Spleen (tissue), 11 donors: ENCODE data around the gene GDPGP1. TPM values are rescaled to one million over a fixed set of nuclear protein-coding genes. Genes with fewer than 3 reads are reported as not detected.
A peak's percentile ranks its signal among the peaks of the same experiment; 100 is the strongest.

Experiments used
- DNase-seq: peaks from one replicate; pipeline ENCODE4 v3.0.0-alpha.2; 2020
- H3K27ac ChIP-seq, 8 donors: fragments of 200-600 bp; sonication (generic) in 7 of 8; 1 replicate in 4 of 8; 2 replicates in 4 of 8; pipeline versions ENCODE4 v1.5.0 to v1.8.0; 2016 to 2021; ENCODE audit warnings: inconsistent platforms in 4 of 8, mild to moderate bottlenecking in 4 of 8, moderate library complexity in 1 of 8
- H3K27me3 ChIP-seq, 7 donors: fragments of 200-600 bp; sonication (generic) in 6 of 7; replicated peaks in 1 of 7; 1 replicate in 4 of 7; 2 replicates in 3 of 7; pipeline versions ENCODE4 v1.5.0 to v1.8.0; 2016 to 2021; ENCODE audit warnings: inconsistent platforms in 3 of 7, mild to moderate bottlenecking in 1 of 7
- H3K36me3 ChIP-seq, 6 donors: fragments of 200-600 bp; sonication (generic) in 5 of 6; 1 replicate in 4 of 6; 2 replicates in 2 of 6; pipeline versions ENCODE4 v1.5.0 to v1.8.0; 2016 to 2021; ENCODE audit warnings: inconsistent platforms in 2 of 6
- H3K4me1 ChIP-seq, 6 donors: fragments of 200-600 bp; sonication (generic) in 5 of 6; 1 replicate in 3 of 6; 2 replicates in 3 of 6; pipeline versions ENCODE4 v1.5.0 to v1.8.0; 2016 to 2021; ENCODE audit warnings: inconsistent platforms in 3 of 6
- H3K4me3 ChIP-seq, 8 donors: fragments of 200-600 bp; sonication (generic) in 7 of 8; 1 replicate in 4 of 8; 2 replicates in 4 of 8; pipeline versions ENCODE4 v1.5.0 to v1.8.0; 2016 to 2021; ENCODE audit warnings: inconsistent platforms in 4 of 8, mild to moderate bottlenecking in 4 of 8, moderate library complexity in 2 of 8
- H3K9me3 ChIP-seq, 8 donors: fragments of 200-600 bp; sonication (generic) in 7 of 8; 1 replicate in 4 of 8; 2 replicates in 4 of 8; pipeline versions ENCODE4 v1.5.0 to v1.8.0; 2016 to 2021; ENCODE audit warnings: inconsistent platforms in 4 of 8
- POLR2A ChIP-seq, 3 donors: fragments of 450-650 bp; IDR thresholded peaks; one replicate each; pipeline ENCODE4 v1.5.1; 2017; ENCODE audit warnings: antibody characterized with exemption in 3 of 3, mild to moderate bottlenecking in 1 of 3
- POLR2AphosphoS5 ChIP-seq, 3 donors: sonication (generic); formaldehyde crosslinking; IDR thresholded peaks; one replicate each; pipeline ENCODE4 v1.5.1; 2017; ENCODE audit warnings: antibody characterized with exemption in 3 of 3
- WGBS, 5 donors: extraction: QIAGEN DNeasy Blood & Tissue Kit in 3 of 5; methylation state at CpG; one replicate each; pipeline versions ENCODE4 v1.1.5 to v1.1.7; 2013 to 2018; 5-methylcytosine and 5-hydroxymethylcytosine counted together
- intact Hi-C: fragments of 100-400 bp; cut with DNase I; formaldehyde crosslinking; loops from one replicate; pipeline ENCODE4 v1.15.0; 2023; ENCODE audit warnings: low total_unique reads
- polyA plus RNA-seq, 3 donors: library from polyadenylated mRNA; stranded (reverse); fragments of 200-250 nt; gene quantifications; one replicate each; pipeline ENCODE4 v1.2.1, GENCODE V29; 2013
- total RNA-seq, 7 donors: library from RNA; depleted of rRNA in 3 of 7; stranded (reverse); fragments of >200 nt in 3 of 7; fragmentation: NEBNext Ultra II Directional in 4 of 7; extraction: Animal tissue kit (Norgen Biotek cat#: 25700) in 4 of 7; gene quantifications; one replicate each; pipeline versions ENCODE4 v1.1.0 to v1.2.1, GENCODE V29; 2016 to 2021
- TF ChIP-seq, protein P1 (sequence below), 11 experiments: fragments of 200-600 bp in 7 of 11; fragments of 450-650 bp in 4 of 11; sonication (generic) in 4 of 11; IDR thresholded peaks in 8 of 11; conservative IDR thresholded peaks in 3 of 11; 1 replicate in 7 of 11; 2 replicates in 4 of 11; pipeline versions ENCODE4 v1.4.0 to v1.8.0; 2016 to 2021; ENCODE audit warnings: antibody characterized with exemption in 11 of 11, inconsistent platforms in 4 of 11, mild to moderate bottlenecking in 1 of 11
- donor health status: healthy with polysubstance abuse.
- donor health status: DM: no; HTN: no; CAD: no; lungs with moderate emphysema.
- donor health status: DM: no; HTN: no; CAD: no.
- donor health status: Bipolar disorder and iron deficiency.
- donor health status: healthy.
- donor health status: DM: no; HTN: no; CAD: no.
- donor health status: DM: yes; HTN: yes; CAD: no.

GDPGP1 gene
- total and polyA plus RNA-seq, 10 donors, result 1.9 to 13.4 (median 9.6) TPM

DNA sequence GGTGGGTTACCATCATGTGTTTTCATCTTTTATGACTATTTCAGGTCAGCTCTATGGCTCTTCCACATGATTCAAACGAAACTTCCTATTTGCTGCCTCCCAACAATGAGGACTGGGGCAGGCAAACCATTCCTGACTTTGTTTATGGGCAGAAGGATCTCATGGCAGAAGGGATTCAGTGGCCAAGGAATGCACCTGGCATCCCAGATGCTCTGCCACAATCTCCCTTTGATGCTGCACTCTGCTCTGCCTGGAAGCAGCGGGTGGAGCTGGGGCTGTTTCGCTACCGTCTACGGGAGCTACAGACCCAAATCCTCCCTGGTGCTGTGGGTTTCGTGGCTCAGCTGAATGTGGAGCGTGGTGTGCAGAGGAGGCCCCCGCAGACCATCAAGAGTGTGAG is 6.8 kb downstream of the GDPGP1 start:
- TF ChIP-seq POLR2AphosphoS5 (IDR thresholded peaks at IDR 0.05), result no peak
- TF ChIP-seq, protein P1, sequence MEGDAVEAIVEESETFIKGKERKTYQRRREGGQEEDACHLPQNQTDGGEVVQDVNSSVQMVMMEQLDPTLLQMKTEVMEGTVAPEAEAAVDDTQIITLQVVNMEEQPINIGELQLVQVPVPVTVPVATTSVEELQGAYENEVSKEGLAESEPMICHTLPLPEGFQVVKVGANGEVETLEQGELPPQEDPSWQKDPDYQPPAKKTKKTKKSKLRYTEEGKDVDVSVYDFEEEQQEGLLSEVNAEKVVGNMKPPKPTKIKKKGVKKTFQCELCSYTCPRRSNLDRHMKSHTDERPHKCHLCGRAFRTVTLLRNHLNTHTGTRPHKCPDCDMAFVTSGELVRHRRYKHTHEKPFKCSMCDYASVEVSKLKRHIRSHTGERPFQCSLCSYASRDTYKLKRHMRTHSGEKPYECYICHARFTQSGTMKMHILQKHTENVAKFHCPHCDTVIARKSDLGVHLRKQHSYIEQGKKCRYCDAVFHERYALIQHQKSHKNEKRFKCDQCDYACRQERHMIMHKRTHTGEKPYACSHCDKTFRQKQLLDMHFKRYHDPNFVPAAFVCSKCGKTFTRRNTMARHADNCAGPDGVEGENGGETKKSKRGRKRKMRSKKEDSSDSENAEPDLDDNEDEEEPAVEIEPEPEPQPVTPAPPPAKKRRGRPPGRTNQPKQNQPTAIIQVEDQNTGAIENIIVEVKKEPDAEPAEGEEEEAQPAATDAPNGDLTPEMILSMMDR (IDR thresholded peaks at IDR 0.05 in 8 of 11, conservative IDR thresholded peaks at IDR 0.05 in 3 of 11), result no peak
- no peak for TF ChIP-seq POLR2A (IDR thresholded peaks at IDR 0.05)
- WGBS, 5 donors, result 89 to 95% (median 91%) methylated on average over 1 to 8 of the region's 8 CpGs

DNA sequence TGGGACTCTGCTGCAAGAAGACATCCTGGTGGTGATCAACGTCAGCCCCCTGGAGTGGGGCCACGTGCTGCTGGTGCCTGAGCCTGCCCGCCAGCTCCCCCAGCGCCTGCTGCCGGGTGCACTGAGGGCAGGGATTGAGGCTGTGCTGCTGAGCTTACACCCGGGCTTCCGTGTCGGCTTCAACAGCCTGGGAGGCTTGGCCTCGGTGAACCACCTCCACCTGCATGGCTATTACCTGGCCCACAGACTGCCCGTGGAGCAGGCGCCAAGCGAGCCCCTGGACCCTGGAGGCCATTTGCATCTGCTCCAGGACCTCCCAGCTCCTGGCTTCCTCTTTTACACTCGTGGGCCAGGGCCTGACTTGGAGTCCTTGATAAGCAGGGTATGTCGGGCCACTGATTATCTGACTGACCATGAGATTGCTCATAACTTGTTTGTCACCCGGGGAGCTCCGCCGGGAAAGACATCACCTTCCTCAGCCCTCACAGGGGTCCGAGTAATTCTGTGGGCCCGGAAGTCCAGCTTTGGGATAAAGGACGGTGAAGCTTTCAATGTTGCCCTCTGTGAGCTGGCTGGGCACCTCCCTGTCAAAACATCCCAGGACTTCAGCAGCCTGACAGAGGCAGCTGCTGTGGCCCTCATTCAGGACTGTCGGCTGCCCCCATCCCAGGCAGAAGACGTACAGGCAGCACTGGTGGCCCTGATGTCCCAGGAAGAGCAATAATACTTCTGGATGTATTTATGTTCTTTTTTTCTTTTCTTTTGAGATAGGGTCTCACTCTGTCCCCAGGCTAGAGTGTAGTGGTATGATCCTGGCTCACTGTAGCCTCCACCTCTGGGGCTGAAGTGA is 7.6 kb downstream of the GDPGP1 start:
- intact Hi-C loops, result no loop called here
- Histone ChIP-seq H3K4me1 (no peaks in the 10 kb centered on the region), H3K27ac (no peak overlapping the region), H3K9me3 (no peaks in the 10 kb centered on the region), H3K36me3 (peaks cover 0 to 53% (median 29%) of the 10 kb centered on the region in 6 donors), H3K4me3 (no peak overlapping the region), H3K27me3 (no peaks in the 10 kb centered on the region)
- WGBS, 5 donors, result 80 to 91% (median 82%) methylated on average over 12 to 22 of the region's 22 CpGs
- no peak for DNase-seq
- peak in 1 of 3 donors; percentile 40 for TF ChIP-seq POLR2AphosphoS5 (IDR thresholded peaks at IDR 0.05)
- TF ChIP-seq, protein P1 (IDR thresholded peaks at IDR 0.05 in 8 of 11, conservative IDR thresholded peaks at IDR 0.05 in 3 of 11), result no peak
- no peak for TF ChIP-seq POLR2A (IDR thresholded peaks at IDR 0.05)

More for the DNA sequence above, 6.8 kb downstream of the GDPGP1 start:
- intact Hi-C loops, result no loop called here
- H3K4me3 ChIP-seq, result no peak overlapping the region
- peaks cover 0 to 2% (median 0%) of the 10 kb centered on the region in 6 donors for H3K4me1 ChIP-seq
- H3K36me3 ChIP-seq, result peaks cover 0 to 60% (median 32%) of the 10 kb centered on the region in 6 donors
- no peaks in the 10 kb centered on the region for H3K27me3 ChIP-seq
- no peak overlapping the region for H3K27ac ChIP-seq
- no peak for DNase-seq
- H3K9me3 ChIP-seq, result no peaks in the 10 kb centered on the region

DNA sequence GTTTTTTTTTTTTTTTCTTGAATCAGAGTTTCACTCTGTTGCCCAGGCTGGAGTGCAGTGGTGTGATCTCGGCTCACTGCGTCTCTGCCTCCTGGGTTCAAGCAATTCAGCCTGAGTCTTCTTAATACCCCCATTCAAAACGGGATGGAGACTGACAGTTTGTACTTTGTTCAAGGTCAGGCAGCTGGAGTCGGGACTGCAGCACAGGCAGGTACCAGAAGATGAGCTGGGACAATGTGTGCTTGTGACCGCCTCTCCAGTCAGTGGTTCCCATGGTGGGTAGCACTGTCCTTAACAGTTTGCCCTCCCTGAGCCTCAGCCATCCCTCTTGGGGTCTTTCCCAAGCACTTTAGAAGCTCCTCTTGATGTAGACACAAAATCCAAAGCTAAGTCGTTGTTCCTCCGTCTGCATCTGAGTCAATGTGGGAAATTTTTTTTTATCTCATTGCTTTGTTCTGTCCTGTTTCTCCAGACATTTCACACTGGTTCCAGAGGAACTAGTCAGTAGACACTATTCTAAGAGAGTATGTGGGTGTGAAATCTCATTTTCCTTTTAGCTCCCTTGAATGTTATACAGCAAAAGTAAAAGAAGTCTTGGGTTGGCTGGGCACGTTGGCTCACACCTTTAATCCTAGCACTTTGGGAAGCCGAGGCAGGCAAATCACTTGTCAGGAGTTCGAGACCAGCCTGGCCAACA is 10.1 kb downstream of the GDPGP1 start:
- intact Hi-C loops, result no loop called here
- Histone ChIP-seq H3K27me3 (no peaks in the 10 kb centered on the region), H3K9me3 (no peaks in the 10 kb centered on the region), H3K36me3 (peaks cover 0 to 28% (median 13%) of the 10 kb centered on the region in 6 donors), H3K4me3 (no peak overlapping the region), H3K4me1 (peaks cover 0 to 5% (median 3%) of the 10 kb centered on the region in 6 donors), H3K27ac (no peak overlapping the region)
- DNase-seq, result no peak
- WGBS, 5 donors, result 90 to 93% (median 92%) methylated on average over 10 of the region's 10 CpGs
- TF ChIP-seq, protein P1 (IDR thresholded peaks at IDR 0.05 in 8 of 11, conservative IDR thresholded peaks at IDR 0.05 in 3 of 11), result no peak
- TF ChIP-seq POLR2AphosphoS5 (IDR thresholded peaks at IDR 0.05), result no peak
- no peak for TF ChIP-seq POLR2A (IDR thresholded peaks at IDR 0.05)

DNA sequence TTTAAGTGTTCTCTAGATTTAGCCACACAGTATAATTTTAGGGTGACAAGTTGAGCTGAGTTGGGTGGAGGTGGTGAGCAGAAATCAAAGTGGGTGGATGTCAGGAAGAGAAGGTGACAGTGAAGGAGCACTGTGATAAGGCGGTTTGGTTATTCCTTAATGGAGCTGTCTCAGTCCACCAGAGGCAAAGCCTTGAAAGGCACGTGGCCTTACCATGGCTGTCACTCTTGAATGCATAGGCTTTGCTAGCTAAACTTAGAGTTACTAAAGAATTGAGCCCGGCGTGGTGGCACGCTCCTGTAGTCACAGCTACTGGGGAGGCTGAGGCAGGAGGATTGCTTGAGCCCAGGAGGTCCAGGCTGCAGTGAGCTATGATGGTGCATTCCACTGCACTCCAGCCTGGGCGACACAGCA is 14.8 kb downstream of the GDPGP1 start:
- DNase-seq, result no peak
- Histone ChIP-seq H3K36me3 (no peaks in the 10 kb centered on the region), H3K4me1 (peaks cover 0 to 22% (median 16%) of the 10 kb centered on the region in 6 donors), H3K27ac (peak overlapping the region in 5 of 8 donors; percentile 27 to 70 (median 53)), H3K9me3 (no peaks in the 10 kb centered on the region), H3K27me3 (no peaks in the 10 kb centered on the region), H3K4me3 (peak overlapping the region in 6 of 8 donors; percentile 41 to 74 (median 50))
- intact Hi-C loops, result no loop called here
- TF ChIP-seq POLR2A (IDR thresholded peaks at IDR 0.05) (no peak), POLR2AphosphoS5 (IDR thresholded peaks at IDR 0.05) (no peak)
- 74 to 77% (median 75%) methylated on average over 4 to 6 of the region's 6 CpGs for WGBS, 5 donors
